ENCODE results near the gene ITGB6.

Gene ITGB6

DNA sequence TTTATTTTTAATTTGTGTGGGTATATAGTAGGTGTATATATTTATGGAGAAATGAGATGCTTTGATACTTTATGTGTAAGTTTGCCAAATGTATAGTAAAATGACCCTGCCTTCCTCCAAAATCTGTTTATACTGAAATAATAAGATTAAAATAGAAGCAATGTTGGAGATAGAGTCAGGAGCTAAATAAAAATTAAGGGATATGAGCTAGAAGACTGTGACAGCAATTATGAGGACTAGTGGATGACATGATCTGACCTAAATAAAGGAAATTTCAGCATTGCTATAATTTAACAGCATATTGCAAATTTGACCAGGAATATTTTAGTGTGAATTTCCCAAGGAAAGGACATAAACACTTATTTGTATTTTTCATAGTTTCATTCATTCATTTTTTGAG lies 60.7 kb downstream of the ITGB6 start:
- no peak overlapping the region for H3K4me3 ChIP-seq (ENCODE audit: low read depth in 1 of 2, low read length in 2 of 2)
- DNase-seq = no peak
- TF ChIP-seq, protein P1, sequence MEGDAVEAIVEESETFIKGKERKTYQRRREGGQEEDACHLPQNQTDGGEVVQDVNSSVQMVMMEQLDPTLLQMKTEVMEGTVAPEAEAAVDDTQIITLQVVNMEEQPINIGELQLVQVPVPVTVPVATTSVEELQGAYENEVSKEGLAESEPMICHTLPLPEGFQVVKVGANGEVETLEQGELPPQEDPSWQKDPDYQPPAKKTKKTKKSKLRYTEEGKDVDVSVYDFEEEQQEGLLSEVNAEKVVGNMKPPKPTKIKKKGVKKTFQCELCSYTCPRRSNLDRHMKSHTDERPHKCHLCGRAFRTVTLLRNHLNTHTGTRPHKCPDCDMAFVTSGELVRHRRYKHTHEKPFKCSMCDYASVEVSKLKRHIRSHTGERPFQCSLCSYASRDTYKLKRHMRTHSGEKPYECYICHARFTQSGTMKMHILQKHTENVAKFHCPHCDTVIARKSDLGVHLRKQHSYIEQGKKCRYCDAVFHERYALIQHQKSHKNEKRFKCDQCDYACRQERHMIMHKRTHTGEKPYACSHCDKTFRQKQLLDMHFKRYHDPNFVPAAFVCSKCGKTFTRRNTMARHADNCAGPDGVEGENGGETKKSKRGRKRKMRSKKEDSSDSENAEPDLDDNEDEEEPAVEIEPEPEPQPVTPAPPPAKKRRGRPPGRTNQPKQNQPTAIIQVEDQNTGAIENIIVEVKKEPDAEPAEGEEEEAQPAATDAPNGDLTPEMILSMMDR (IDR thresholded peaks at IDR 0.05; ENCODE audit: borderline replicate concordance, extremely low read depth, low read length, poor library complexity, severe bottlenecking) = no peak
- H3K27ac ChIP-seq (ENCODE audit: low read length) = no peak overlapping the region
- no peak overlapping the region for H2AFZ ChIP-seq (ENCODE audit: low read depth, low read length)
- no peaks in the 10 kb centered on the region for H3K36me3 ChIP-seq (ENCODE audit: insufficient read depth, low read length)
- no peak for ATAC-seq (ENCODE audit: insufficient read depth, low read depth)
- H3K9ac ChIP-seq (ENCODE audit: low read depth, low read length) = no peak overlapping the region
- H3K4me1 ChIP-seq (ENCODE audit: insufficient read depth, low read length) = peaks cover 15% of the 10 kb centered on the region
- H3K4me2 ChIP-seq (ENCODE audit: insufficient read depth, low read length) = no peak overlapping the region
- no peaks in the 10 kb centered on the region for H3K9me3 ChIP-seq (ENCODE audit: insufficient read depth, low read length, severe bottlenecking)
- no peaks in the 10 kb centered on the region for H3K79me2 ChIP-seq (ENCODE audit: insufficient read depth, low read length)
- H4K20me1 ChIP-seq (ENCODE audit: insufficient read depth, low read length) = no peaks in the 10 kb centered on the region
- H3K27me3 ChIP-seq (ENCODE audit: insufficient read depth, low read length, poor library complexity) = no peaks in the 10 kb centered on the region

DNA sequence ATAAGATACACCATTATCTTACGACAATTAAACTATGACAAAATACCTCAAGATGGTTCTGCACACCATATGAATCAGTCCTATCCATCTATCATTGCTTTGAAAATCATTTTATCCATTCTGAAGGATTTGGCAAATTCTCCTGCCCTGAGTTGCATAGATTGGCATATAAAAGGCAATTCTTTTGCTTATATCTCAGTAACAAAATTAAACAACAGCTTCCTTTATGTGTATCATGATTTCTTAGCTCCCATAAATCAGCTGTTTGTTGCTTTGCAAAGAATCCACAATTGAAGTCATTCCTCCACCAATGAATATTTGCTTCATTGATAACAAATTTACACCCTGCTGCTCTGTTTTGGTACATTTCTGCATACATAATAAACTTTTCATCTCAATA lies 61.7 kb downstream of the ITGB6 start:
- no peaks in the 10 kb centered on the region for H3K36me3 ChIP-seq (ENCODE audit: insufficient read depth, low read length)
- H3K4me2 ChIP-seq (ENCODE audit: insufficient read depth, low read length) = no peak overlapping the region
- DNase-seq (no peak), ATAC-seq (ENCODE audit: insufficient read depth, low read depth) (no peak)
- H2AFZ ChIP-seq (ENCODE audit: low read depth, low read length) = no peak overlapping the region
- no peak overlapping the region for H3K9ac ChIP-seq (ENCODE audit: low read depth, low read length)
- H3K27ac ChIP-seq (ENCODE audit: low read length) = no peak overlapping the region
- no peaks in the 10 kb centered on the region for H4K20me1 ChIP-seq (ENCODE audit: insufficient read depth, low read length)
- H3K79me2 ChIP-seq (ENCODE audit: insufficient read depth, low read length) = no peaks in the 10 kb centered on the region
- H3K4me1 ChIP-seq (ENCODE audit: insufficient read depth, low read length) = peaks cover 11% of the 10 kb centered on the region
- TF ChIP-seq, protein P1 (IDR thresholded peaks at IDR 0.05; ENCODE audit: borderline replicate concordance, extremely low read depth, low read length, poor library complexity, severe bottlenecking) = no peak
- TF ChIP-seq EZH2 (IDR thresholded peaks at IDR 0.05; ENCODE audit: borderline replicate concordance, low read depth, low read length, severe bottlenecking) = no peak
- H3K27me3 ChIP-seq (ENCODE audit: insufficient read depth, low read length, poor library complexity) = no peaks in the 10 kb centered on the region
- H3K9me3 ChIP-seq (ENCODE audit: insufficient read depth, low read length, severe bottlenecking) = no peaks in the 10 kb centered on the region
- H3K4me3 ChIP-seq (ENCODE audit: low read depth in 1 of 2, low read length in 2 of 2) = no peak overlapping the region

- Histone ChIP-seq H3K4me3 (ENCODE audit: low read depth in 1 of 2, low read length in 2 of 2) (no peak overlapping the region), H3K36me3 (ENCODE audit: insufficient read depth, low read length) (no peaks in the 10 kb centered on the region), H3K4me1 (ENCODE audit: insufficient read depth, low read length) (peaks cover 11% of the 10 kb centered on the region), H2AFZ (ENCODE audit: low read depth, low read length) (no peak overlapping the region), H3K9me3 (ENCODE audit: insufficient read depth, low read length, severe bottlenecking) (no peaks in the 10 kb centered on the region), H3K27me3 (ENCODE audit: insufficient read depth, low read length, poor library complexity) (no peaks in the 10 kb centered on the region), H3K9ac (ENCODE audit: low read depth, low read length) (no peak overlapping the region), H4K20me1 (ENCODE audit: insufficient read depth, low read length) (no peaks in the 10 kb centered on the region), H3K79me2 (ENCODE audit: insufficient read depth, low read length) (no peaks in the 10 kb centered on the region), H3K4me2 (ENCODE audit: insufficient read depth, low read length) (no peak overlapping the region), H3K27ac (ENCODE audit: low read length) (peak overlapping the region; percentile 50)
- DNase-seq = no peak
- no peak for TF ChIP-seq EZH2 (IDR thresholded peaks at IDR 0.05; ENCODE audit: borderline replicate concordance, low read depth, low read length, severe bottlenecking)
- TF ChIP-seq, protein P1 (IDR thresholded peaks at IDR 0.05; ENCODE audit: borderline replicate concordance, extremely low read depth, low read length, poor library complexity, severe bottlenecking) = no peak
- ATAC-seq (ENCODE audit: insufficient read depth, low read depth) = peak; percentile 42; the same call in 1 of the 3 replicates
Observed at GRCh38 chr2:160137464-160137863, 62.6 kb downstream of the ITGB6 start.

DNA sequence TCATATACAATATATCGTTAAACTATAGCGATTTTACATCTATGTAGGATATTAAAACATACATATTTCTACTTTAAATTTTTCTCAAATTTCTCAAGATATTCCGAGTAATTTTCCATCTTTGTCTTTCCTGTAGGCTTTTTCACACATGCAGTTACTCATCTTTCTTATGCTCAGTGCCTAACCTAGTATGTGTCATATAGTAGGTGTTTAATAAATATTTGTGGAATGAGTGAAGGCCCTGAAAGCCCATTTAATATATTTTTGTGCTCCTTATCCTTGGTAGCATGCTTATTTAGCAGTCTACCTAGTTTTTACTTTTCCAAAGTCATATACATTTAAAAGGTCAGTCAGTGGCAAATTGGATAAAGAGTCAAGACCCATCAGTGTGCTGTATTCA lies 67.3 kb downstream of the ITGB6 start:
- Histone ChIP-seq H3K4me2 (ENCODE audit: insufficient read depth, low read length) (no peak overlapping the region), H2AFZ (ENCODE audit: low read depth, low read length) (no peak overlapping the region), H4K20me1 (ENCODE audit: insufficient read depth, low read length) (no peaks in the 10 kb centered on the region), H3K36me3 (ENCODE audit: insufficient read depth, low read length) (no peaks in the 10 kb centered on the region), H3K27me3 (ENCODE audit: insufficient read depth, low read length, poor library complexity) (no peaks in the 10 kb centered on the region), H3K9me3 (ENCODE audit: insufficient read depth, low read length, severe bottlenecking) (no peaks in the 10 kb centered on the region), H3K4me3 (ENCODE audit: low read depth in 1 of 2, low read length in 2 of 2) (no peak overlapping the region), H3K4me1 (ENCODE audit: insufficient read depth, low read length) (peaks cover 22% of the 10 kb centered on the region), H3K79me2 (ENCODE audit: insufficient read depth, low read length) (no peaks in the 10 kb centered on the region), H3K9ac (ENCODE audit: low read depth, low read length) (no peak overlapping the region), H3K27ac (ENCODE audit: low read length) (no peak overlapping the region)
- ATAC-seq (ENCODE audit: insufficient read depth, low read depth) (no peak), DNase-seq (no peak)
- no peak for TF ChIP-seq EZH2 (IDR thresholded peaks at IDR 0.05; ENCODE audit: borderline replicate concordance, low read depth, low read length, severe bottlenecking)
- TF ChIP-seq, protein P1 (IDR thresholded peaks at IDR 0.05; ENCODE audit: borderline replicate concordance, extremely low read depth, low read length, poor library complexity, severe bottlenecking) = no peak
